ENCODE data around the gene RIMBP2. TPM values are rescaled to one million over a fixed set of nuclear protein-coding genes. Genes with fewer than 3 reads are reported as not detected.

RIMBP2 gene
- total RNA-seq, 1 experiment from 2014 or later = not detected

- Mint-ChIP-seq H3K36me3 (ENCODE audit: insufficient read depth, unreplicated experiment) (no peaks in the 10 kb centered on the region), H3K9me3 (ENCODE audit: unreplicated experiment) (no peaks in the 10 kb centered on the region), H3K4me3 (ENCODE audit: unreplicated experiment) (no peak overlapping the region), H3K4me1 (ENCODE audit: low read depth, unreplicated experiment) (no peaks in the 10 kb centered on the region), H3K27ac (ENCODE audit: unreplicated experiment) (no peak overlapping the region), H3K27me3 (ENCODE audit: insufficient read depth, unreplicated experiment) (peaks cover 2% of the 10 kb centered on the region)
- Histone ChIP-seq H3K9me3 (no peaks in the 10 kb centered on the region), H3K4me1 (no peaks in the 10 kb centered on the region), H3K27me3 (replicated peaks; ENCODE audit: control insufficient read depth, insufficient read depth, low read length) (no peaks in the 10 kb centered on the region), H3K4me3 (ENCODE audit: low read depth, low read length) (no peak overlapping the region), H3K36me3 (ENCODE audit: control insufficient read depth, insufficient read depth, low read length) (no peaks in the 10 kb centered on the region)
- CTCF ChIA-PET = no interaction called here
- no peak for DNase-seq
- POLR2A ChIA-PET = no interaction called here
- BruUV-seq (replicated peaks) = no TSS peak
- TF ChIP-seq CTCF (IDR thresholded peaks at IDR 0.05; ENCODE audit: insufficient read depth in 1 of 2, low read depth in 1 of 2, low read length in 1 of 2, severe bottlenecking in 1 of 2, unreplicated experiment in 1 of 2) = no peak
- intact Hi-C loops (cut with micrococcal nuclease; ENCODE audit: unreplicated experiment) = no loop called here
These were observed 185.7 kb downstream of the RIMBP2 start for GRCh38 chr12:130530429-130530828.

- Histone ChIP-seq H3K36me3 (ENCODE audit: control insufficient read depth, insufficient read depth, low read length) (no peaks in the 10 kb centered on the region), H3K9me3 (no peaks in the 10 kb centered on the region), H3K4me3 (ENCODE audit: low read depth, low read length) (no peak overlapping the region), H3K4me1 (no peaks in the 10 kb centered on the region), H3K27me3 (replicated peaks; ENCODE audit: control insufficient read depth, insufficient read depth, low read length) (no peaks in the 10 kb centered on the region)
- BruUV-seq (replicated peaks) = no TSS peak
- intact Hi-C loops (cut with micrococcal nuclease; ENCODE audit: unreplicated experiment) = no loop called here
- Mint-ChIP-seq H3K27me3 (ENCODE audit: insufficient read depth, unreplicated experiment) (peaks cover 8% of the 10 kb centered on the region), H3K9me3 (ENCODE audit: unreplicated experiment) (no peaks in the 10 kb centered on the region), H3K4me1 (ENCODE audit: low read depth, unreplicated experiment) (no peaks in the 10 kb centered on the region), H3K27ac (ENCODE audit: unreplicated experiment) (no peak overlapping the region), H3K36me3 (ENCODE audit: insufficient read depth, unreplicated experiment) (no peaks in the 10 kb centered on the region), H3K4me3 (ENCODE audit: unreplicated experiment) (no peak overlapping the region)
- POLR2A ChIA-PET = no interaction called here
- CTCF ChIA-PET = no interaction called here
- TF ChIP-seq CTCF (IDR thresholded peaks at IDR 0.05; ENCODE audit: insufficient read depth in 1 of 2, low read depth in 1 of 2, low read length in 1 of 2, severe bottlenecking in 1 of 2, unreplicated experiment in 1 of 2) = no peak
- no peak for DNase-seq
These were observed 186.3 kb downstream of the RIMBP2 start for GRCh38 chr12:130529781-130530180.

- no TSS peak for BruUV-seq (replicated peaks)
- H3K4me1 ChIP-seq = no peaks in the 10 kb centered on the region
- Mint-ChIP-seq H3K27me3 (ENCODE audit: insufficient read depth, unreplicated experiment) (peaks cover 16% of the 10 kb centered on the region), H3K4me3 (ENCODE audit: unreplicated experiment) (no peak overlapping the region), H3K4me1 (ENCODE audit: low read depth, unreplicated experiment) (no peaks in the 10 kb centered on the region), H3K27ac (ENCODE audit: unreplicated experiment) (no peak overlapping the region), H3K9me3 (ENCODE audit: unreplicated experiment) (no peaks in the 10 kb centered on the region), H3K36me3 (ENCODE audit: insufficient read depth, unreplicated experiment) (no peaks in the 10 kb centered on the region)
- TF ChIP-seq CTCF (IDR thresholded peaks at IDR 0.05; ENCODE audit: insufficient read depth in 1 of 2, low read depth in 1 of 2, low read length in 1 of 2, severe bottlenecking in 1 of 2, unreplicated experiment in 1 of 2) = no peak
- POLR2A ChIA-PET = no interaction called here
- no peak overlapping the region for H3K4me3 ChIP-seq (ENCODE audit: low read depth, low read length)
- DNase-seq = no peak
- H3K9me3 ChIP-seq = no peaks in the 10 kb centered on the region
- H3K36me3 ChIP-seq (ENCODE audit: control insufficient read depth, insufficient read depth, low read length) = no peaks in the 10 kb centered on the region
- intact Hi-C loops (cut with micrococcal nuclease; ENCODE audit: unreplicated experiment) = loop anchor here (2.0 kb wide), 1 partner anchor 26 kb away; no protein-coding TSS in a partner anchor
- CTCF ChIA-PET = no interaction called here
- H3K27me3 ChIP-seq (replicated peaks; ENCODE audit: control insufficient read depth, insufficient read depth, low read length) = no peaks in the 10 kb centered on the region
These were observed 188.9 kb downstream of the RIMBP2 start for GRCh38 chr12:130527239-130527638.

Measured in Caco-2 (cell line).